ENCODE results near the gene LGI2. TPM values are rescaled to one million over a fixed set of nuclear protein-coding genes. Genes with fewer than 3 reads are reported as not detected.

Gene LGI2
- total RNA-seq, 1 donor from 2014 or later, result 0.98 TPM

DNA sequence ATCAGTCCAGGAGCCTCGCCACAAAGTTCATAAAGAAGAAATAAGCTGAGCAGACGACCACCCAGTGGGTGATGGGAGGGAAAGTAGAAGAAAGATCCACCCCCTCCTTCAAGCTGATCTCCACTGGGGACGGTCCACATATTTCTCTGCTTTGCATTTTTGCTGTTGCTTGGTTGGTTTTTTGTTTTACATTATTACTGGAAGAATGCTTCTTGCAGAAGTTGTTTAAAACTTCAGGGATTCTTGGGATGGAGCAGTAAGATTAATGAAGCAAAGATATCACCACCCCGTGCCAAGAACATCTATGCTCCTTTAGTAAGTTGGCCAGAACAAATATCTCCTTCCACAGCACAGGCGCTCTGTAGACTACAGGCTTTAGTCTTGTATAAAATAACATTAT lies 30.1 kb downstream of the LGI2 start:
- no peaks in the 10 kb centered on the region for H3K27me3 ChIP-seq
- intact Hi-C loops (cut with DNase I), result no loop called here
- no peaks in the 10 kb centered on the region for H3K9me3 ChIP-seq
- TF ChIP-seq POLR2AphosphoS5 (IDR thresholded peaks at IDR 0.05; ENCODE audit: insufficient read depth in 1 of 2, low read depth in 1 of 2), result no peak
- TF ChIP-seq, protein P1, sequence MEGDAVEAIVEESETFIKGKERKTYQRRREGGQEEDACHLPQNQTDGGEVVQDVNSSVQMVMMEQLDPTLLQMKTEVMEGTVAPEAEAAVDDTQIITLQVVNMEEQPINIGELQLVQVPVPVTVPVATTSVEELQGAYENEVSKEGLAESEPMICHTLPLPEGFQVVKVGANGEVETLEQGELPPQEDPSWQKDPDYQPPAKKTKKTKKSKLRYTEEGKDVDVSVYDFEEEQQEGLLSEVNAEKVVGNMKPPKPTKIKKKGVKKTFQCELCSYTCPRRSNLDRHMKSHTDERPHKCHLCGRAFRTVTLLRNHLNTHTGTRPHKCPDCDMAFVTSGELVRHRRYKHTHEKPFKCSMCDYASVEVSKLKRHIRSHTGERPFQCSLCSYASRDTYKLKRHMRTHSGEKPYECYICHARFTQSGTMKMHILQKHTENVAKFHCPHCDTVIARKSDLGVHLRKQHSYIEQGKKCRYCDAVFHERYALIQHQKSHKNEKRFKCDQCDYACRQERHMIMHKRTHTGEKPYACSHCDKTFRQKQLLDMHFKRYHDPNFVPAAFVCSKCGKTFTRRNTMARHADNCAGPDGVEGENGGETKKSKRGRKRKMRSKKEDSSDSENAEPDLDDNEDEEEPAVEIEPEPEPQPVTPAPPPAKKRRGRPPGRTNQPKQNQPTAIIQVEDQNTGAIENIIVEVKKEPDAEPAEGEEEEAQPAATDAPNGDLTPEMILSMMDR (IDR thresholded peaks at IDR 0.05), result no peak
- no peak for TF ChIP-seq POLR2A (IDR thresholded peaks at IDR 0.05)
- H3K27ac ChIP-seq, result no peak overlapping the region
- no peaks in the 10 kb centered on the region for H3K36me3 ChIP-seq
- no peak for DNase-seq (ENCODE audit: extremely low spot score in 2 of 2)
- H3K4me3 ChIP-seq, result no peak overlapping the region
- no peaks in the 10 kb centered on the region for H3K4me1 ChIP-seq

DNA sequence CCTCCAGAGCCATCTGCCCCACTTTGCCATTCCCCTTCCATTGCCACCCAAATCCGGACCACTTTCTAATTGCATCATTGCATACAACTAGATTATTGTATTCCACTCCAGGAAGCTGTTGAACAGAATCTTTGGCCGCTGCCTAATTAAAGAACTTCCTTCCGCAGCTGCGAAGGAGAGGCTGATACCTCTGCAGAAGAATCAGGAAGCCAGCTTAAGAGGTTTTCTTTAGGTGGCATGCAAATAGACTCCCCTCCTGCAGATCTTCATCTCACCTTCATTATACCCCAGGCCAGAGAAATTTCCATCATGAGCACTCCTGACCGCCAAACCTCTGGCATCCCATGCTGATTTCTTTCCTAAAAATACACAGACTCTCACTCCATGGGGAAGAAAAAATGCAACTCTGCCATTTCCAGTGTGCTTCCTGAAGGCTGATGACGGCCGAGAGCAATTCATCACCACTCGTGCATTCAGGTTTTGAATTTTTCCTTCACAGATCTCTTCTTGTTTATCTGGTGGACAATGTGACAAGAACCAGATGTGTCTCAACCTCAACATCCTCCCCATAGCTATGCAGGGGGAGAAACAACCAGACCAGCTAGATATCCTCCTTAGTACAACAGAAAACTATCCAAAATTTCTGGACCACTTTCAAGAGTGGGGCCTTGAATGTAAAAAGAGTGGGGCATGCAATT lies 31.2 kb downstream of the LGI2 start:
- no peak for DNase-seq (ENCODE audit: extremely low spot score in 2 of 2)
- intact Hi-C loops (cut with DNase I), result no loop called here
- Histone ChIP-seq H3K27ac (no peak overlapping the region), H3K27me3 (no peaks in the 10 kb centered on the region), H3K4me1 (no peaks in the 10 kb centered on the region), H3K4me3 (no peak overlapping the region), H3K9me3 (no peaks in the 10 kb centered on the region), H3K36me3 (no peaks in the 10 kb centered on the region)
- TF ChIP-seq, protein P1 (IDR thresholded peaks at IDR 0.05), result no peak
- no peak for TF ChIP-seq POLR2A (IDR thresholded peaks at IDR 0.05)
- no peak for TF ChIP-seq POLR2AphosphoS5 (IDR thresholded peaks at IDR 0.05; ENCODE audit: insufficient read depth in 1 of 2, low read depth in 1 of 2)

DNA sequence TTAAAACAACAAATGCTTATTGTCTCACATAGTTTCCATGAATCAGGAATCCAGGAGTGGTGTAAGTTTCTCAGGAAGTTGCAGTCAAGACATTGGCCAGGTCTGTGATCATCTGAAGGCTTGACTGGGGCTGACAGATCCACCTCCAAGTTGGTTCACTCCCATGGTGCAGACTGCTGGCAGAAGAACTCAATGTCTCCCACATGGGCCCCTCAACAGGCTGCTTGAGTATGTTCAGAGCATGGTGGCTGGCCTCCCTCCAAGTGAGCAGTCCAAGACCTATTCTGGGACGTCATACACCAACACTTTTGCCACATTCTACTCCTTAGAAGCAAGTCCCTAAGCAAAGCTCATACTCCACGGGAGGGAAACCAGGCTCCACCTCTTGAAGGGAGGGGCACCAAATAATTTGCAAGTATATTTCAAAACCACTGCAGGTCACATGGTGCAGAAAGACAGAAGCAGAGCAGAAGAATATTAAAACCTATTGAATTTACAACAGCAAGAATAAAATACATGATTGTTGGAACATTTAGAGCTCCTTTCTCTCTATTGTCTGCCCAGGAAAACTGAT lies 35.3 kb downstream of the LGI2 start:
- intact Hi-C loops (cut with DNase I), result no loop called here
- Histone ChIP-seq H3K36me3 (no peaks in the 10 kb centered on the region), H3K4me3 (no peak overlapping the region), H3K27ac (no peak overlapping the region), H3K4me1 (no peaks in the 10 kb centered on the region), H3K27me3 (no peaks in the 10 kb centered on the region), H3K9me3 (peaks cover 3% of the 10 kb centered on the region)
- no peak for DNase-seq (ENCODE audit: extremely low spot score in 2 of 2)
- TF ChIP-seq POLR2A (IDR thresholded peaks at IDR 0.05), result no peak
- no peak for TF ChIP-seq POLR2AphosphoS5 (IDR thresholded peaks at IDR 0.05; ENCODE audit: insufficient read depth in 1 of 2, low read depth in 1 of 2)
- TF ChIP-seq, protein P1 (IDR thresholded peaks at IDR 0.05), result no peak

DNA sequence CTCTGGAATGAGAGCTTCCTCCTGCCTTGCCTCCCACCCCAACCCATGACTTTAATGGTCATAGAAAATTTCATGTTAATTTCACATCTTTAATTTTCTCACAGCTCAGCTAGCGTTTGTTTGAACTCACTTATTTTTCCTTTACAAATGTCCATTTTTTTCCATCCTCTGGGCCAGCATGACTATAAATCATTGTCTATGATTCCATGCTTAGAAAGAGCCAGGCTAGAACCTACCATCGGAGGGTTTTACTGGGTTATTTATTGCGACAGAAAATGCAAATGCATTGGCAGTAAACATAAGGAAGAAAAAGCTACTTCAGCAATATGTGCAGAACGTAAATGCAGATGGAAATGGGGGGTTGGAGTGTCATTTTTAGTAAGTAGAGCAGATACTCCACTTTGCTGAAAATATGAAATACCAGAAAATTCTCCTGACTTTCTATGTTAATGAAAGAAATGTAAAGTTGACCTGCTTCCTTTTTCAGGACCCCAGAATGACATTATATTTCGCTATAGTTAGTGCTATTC lies 37.1 kb downstream of the LGI2 start:
- intact Hi-C loops (cut with DNase I), result no loop called here
- Histone ChIP-seq H3K27ac (no peak overlapping the region), H3K4me3 (no peak overlapping the region), H3K36me3 (no peaks in the 10 kb centered on the region), H3K9me3 (peaks cover 3% of the 10 kb centered on the region), H3K4me1 (no peaks in the 10 kb centered on the region), H3K27me3 (no peaks in the 10 kb centered on the region)
- DNase-seq (ENCODE audit: extremely low spot score in 2 of 2), result no peak
- TF ChIP-seq, protein P1 (IDR thresholded peaks at IDR 0.05), result no peak
- no peak for TF ChIP-seq POLR2A (IDR thresholded peaks at IDR 0.05)
- no peak for TF ChIP-seq POLR2AphosphoS5 (IDR thresholded peaks at IDR 0.05; ENCODE audit: insufficient read depth in 1 of 2, low read depth in 1 of 2)

DNA sequence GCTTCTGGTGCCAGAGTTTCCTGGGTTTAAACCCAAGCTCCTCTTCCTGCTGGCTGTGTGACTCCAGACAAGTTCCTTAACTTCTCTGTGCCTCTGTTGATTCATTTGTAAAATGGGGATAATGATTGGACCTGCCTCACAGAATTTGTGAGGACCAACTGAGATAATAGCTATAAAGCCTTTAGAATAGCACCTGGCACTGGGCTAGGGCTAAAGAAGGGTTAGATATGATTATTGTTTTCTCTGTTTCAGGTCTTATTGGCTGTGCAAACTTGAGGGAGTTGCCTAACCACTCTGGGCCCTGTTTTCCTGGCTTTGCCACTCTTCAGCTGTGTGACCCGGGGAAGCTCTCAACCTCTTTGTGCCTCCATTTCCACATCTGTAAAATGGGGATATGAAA lies 37.8 kb downstream of the LGI2 start:
- Histone ChIP-seq H3K4me3 (no peak overlapping the region), H3K36me3 (no peaks in the 10 kb centered on the region), H3K4me1 (no peaks in the 10 kb centered on the region), H3K27ac (no peak overlapping the region), H3K27me3 (no peaks in the 10 kb centered on the region), H3K9me3 (peaks cover 3% of the 10 kb centered on the region)
- TF ChIP-seq POLR2A (IDR thresholded peaks at IDR 0.05) (no peak), POLR2AphosphoS5 (IDR thresholded peaks at IDR 0.05; ENCODE audit: insufficient read depth in 1 of 2, low read depth in 1 of 2) (no peak)
- TF ChIP-seq, protein P1 (IDR thresholded peaks at IDR 0.05), result no peak
- no peak for DNase-seq (ENCODE audit: extremely low spot score in 2 of 2)
- intact Hi-C loops (cut with DNase I), result no loop called here

Measured in vagina (tissue), 2 donors.